Measurements from ENCODE around the gene DIS3L2.
"Not testable (repeated sequence)": the region's sequence is repeated elsewhere in the genome, so short reads cannot be mapped to it uniquely, and the experiment has no call there.

The DIS3L2 gene

GRCh38 chr2:232369126-232369951 lies 407.8 kb downstream of the DIS3L2 start:
- TF ChIP-seq, protein P1, sequence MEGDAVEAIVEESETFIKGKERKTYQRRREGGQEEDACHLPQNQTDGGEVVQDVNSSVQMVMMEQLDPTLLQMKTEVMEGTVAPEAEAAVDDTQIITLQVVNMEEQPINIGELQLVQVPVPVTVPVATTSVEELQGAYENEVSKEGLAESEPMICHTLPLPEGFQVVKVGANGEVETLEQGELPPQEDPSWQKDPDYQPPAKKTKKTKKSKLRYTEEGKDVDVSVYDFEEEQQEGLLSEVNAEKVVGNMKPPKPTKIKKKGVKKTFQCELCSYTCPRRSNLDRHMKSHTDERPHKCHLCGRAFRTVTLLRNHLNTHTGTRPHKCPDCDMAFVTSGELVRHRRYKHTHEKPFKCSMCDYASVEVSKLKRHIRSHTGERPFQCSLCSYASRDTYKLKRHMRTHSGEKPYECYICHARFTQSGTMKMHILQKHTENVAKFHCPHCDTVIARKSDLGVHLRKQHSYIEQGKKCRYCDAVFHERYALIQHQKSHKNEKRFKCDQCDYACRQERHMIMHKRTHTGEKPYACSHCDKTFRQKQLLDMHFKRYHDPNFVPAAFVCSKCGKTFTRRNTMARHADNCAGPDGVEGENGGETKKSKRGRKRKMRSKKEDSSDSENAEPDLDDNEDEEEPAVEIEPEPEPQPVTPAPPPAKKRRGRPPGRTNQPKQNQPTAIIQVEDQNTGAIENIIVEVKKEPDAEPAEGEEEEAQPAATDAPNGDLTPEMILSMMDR (IDR thresholded peaks at IDR 0.05; ENCODE audit: low read depth, low read length) = no peak
- no peak for DNase-seq (ENCODE audit: extremely low read depth, low read depth)

DNA sequence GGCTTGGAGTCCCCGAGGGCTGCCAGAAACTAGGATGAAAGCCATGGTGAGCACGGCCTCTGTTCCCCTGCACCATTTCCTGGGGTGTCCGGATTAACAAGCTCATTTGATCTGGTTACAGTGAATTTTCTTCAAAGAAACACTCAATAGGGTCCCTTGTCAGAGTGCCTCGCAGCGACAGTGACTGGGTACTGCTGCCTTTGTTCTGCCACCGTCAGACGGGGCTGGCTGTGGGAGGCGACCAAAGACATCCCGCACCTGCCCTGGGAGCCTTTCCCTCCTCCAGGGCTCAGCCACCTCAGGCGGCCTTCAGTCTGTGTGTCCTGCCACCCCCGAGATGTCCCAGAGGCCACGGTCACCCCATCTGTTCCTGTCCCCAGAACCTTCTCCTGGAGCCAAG lies 408.5 kb downstream of the DIS3L2 start:
- not testable (repeated sequence) for DNase-seq (ENCODE audit: extremely low read depth, low read depth)

DNA sequence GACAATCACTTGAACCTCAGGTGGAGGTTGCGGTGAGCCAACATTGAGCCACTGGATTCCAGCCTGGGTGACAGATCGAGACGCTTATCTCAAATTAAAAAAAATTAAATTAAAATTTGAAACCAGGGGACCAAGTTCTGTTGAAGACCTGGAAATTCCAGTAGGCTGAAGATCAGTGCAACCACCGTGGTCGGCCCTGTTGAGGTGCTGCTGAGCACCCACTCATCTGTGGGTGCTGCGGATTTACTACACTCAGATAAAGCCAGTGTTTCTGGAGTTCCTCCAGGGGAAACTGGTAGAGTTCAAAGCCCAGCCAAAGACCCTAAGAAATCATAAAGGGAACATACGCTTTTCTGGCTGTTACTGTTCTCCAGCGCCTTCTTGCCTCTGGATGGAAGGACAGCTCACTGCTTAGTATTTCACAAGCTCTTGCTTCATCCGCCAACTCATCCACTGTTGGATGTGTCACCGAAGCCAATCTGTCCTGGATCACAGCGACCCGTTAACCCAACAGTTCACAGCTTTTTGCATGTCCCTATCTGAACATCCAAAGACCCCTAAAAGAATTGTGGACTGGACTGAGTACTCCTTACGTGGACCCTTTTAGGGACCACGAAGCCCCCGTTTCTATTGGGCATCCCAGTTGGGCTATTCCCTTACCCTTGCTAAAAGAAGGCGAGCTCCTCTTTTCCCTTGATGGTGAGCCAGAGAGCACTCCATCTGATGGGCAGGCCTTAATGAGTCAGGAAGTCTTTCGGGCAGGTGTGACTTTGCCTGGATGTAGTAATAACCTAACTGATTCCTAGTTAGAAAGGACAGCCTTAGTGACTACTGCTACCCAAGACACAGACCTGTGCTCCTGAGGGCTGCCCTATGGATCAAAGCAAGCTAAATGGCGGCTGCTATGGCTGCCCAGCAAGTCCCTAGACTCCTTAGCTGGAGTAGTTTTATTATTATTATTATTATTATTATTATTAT lies 411.0 kb downstream of the DIS3L2 start:
- no peak for DNase-seq (ENCODE audit: extremely low read depth, low read depth)
- TF ChIP-seq, protein P1 (IDR thresholded peaks at IDR 0.05; ENCODE audit: low read depth, low read length) = no peak

- TF ChIP-seq, protein P1 (IDR thresholded peaks at IDR 0.05; ENCODE audit: low read depth, low read length) = no peak
- no peak for DNase-seq (ENCODE audit: extremely low read depth, low read depth)
These were observed 412.8 kb downstream of the DIS3L2 start for GRCh38 chr2:232374356-232374755.

- TF ChIP-seq, protein P1 (IDR thresholded peaks at IDR 0.05; ENCODE audit: low read depth, low read length) = no peak
- DNase-seq (ENCODE audit: extremely low read depth, low read depth) = no peak
These were observed 413.7 kb downstream of the DIS3L2 start for GRCh38 chr2:232375164-232375563.

- DNase-seq (ENCODE audit: extremely low read depth, low read depth) = no peak
- TF ChIP-seq, protein P1 (IDR thresholded peaks at IDR 0.05; ENCODE audit: low read depth, low read length) = no peak
These were observed 414.7 kb downstream of the DIS3L2 start for GRCh38 chr2:232376260-232376659.

DNA sequence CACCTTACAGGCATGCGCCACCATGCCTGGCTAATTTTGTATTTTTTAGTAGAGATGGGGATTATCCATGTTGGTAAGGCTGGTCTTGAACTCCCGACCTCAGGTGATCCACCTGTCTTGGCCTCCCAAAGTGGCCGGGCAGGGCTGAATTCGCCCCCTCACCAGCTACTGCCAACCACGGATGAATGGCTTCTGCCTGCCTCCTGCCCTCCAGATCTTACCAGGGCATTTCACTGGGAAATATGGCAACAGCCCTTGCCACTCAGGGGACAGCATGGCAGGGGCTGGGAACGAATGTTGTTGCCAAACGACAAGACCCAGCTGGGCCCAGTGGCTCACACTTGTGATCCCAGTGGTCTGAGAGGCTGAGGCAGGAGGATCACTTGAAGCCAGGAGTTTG lies 415.2 kb downstream of the DIS3L2 start:
- TF ChIP-seq, protein P1 (IDR thresholded peaks at IDR 0.05; ENCODE audit: low read depth, low read length) = no peak
- no peak for DNase-seq (ENCODE audit: extremely low read depth, low read depth)

All from AG09319 (cell line).